Osteoblast (primary cell): ENCODE measurements around the gene NDUFA9. TPM values are rescaled to one million over a fixed set of nuclear protein-coding genes. Genes with fewer than 3 reads are reported as not detected.

Experiments
- DNase-seq: peaks from one replicate; pipeline ENCODE4 v3.0.0; 2011; ENCODE audit warnings: low spot score, mixed read lengths; ENCODE audit not compliant: insufficient read length; ENCODE audit errors: missing footprints
- H2AFZ ChIP-seq: 2 replicates; pipeline ENCODE4 v1.6.0; 2011; ENCODE audit warnings: mild to moderate bottlenecking, low read length
- H3K27ac ChIP-seq: 2 replicates; pipeline ENCODE4 v1.5.1; 2011; ENCODE audit warnings: mild to moderate bottlenecking, low read depth, low read length, moderate library complexity
- H3K27me3 ChIP-seq: 2 replicates; pipeline ENCODE4 v1.6.0; 2012; ENCODE audit warnings: mild to moderate bottlenecking, control low read depth, inconsistent platforms, low read length, moderate library complexity; ENCODE audit not compliant: insufficient read depth
- H3K36me3 ChIP-seq: 2 replicates; pipeline ENCODE4 v1.5.1; 2011; ENCODE audit warnings: mild to moderate bottlenecking, low read length, control low read depth, moderate library complexity; ENCODE audit not compliant: insufficient read depth
- H3K4me1 ChIP-seq: 2 replicates; pipeline ENCODE4 v1.5.1; 2011; ENCODE audit warnings: mild to moderate bottlenecking, low read length, control low read depth, moderate library complexity; ENCODE audit not compliant: insufficient read depth
- H3K4me2 ChIP-seq: 2 replicates; pipeline ENCODE4 v1.6.0; 2011; ENCODE audit warnings: mild to moderate bottlenecking, low read length; ENCODE audit not compliant: insufficient read depth
- H3K4me3 ChIP-seq: fragments of 200-600 bp; sonication (generic); 3 replicates; pipeline ENCODE4 v1.5.1; 2012; ENCODE audit warnings: mild to moderate bottlenecking, low read length, inconsistent platforms; ENCODE audit not compliant: insufficient read depth
- H3K79me2 ChIP-seq: 2 replicates; pipeline ENCODE4 v1.6.0; 2012; ENCODE audit warnings: mild to moderate bottlenecking, low read length, control low read depth, inconsistent platforms; ENCODE audit not compliant: insufficient read depth
- H3K9me3 ChIP-seq: 2 replicates; pipeline ENCODE4 v1.5.1; 2011; ENCODE audit warnings: low read depth, low read length, control low read depth
- H4K20me1 ChIP-seq: 2 replicates; pipeline ENCODE4 v1.6.0; 2012; ENCODE audit warnings: mild to moderate bottlenecking, low read length, control low read depth; ENCODE audit not compliant: insufficient read depth
- total RNA-seq: library from RNA; depleted of rRNA; stranded (reverse); fragments of >200 nt; gene quantifications from 2 replicates; pipeline ENCODE4 v1.2.3, GENCODE V29; 2012
- TF ChIP-seq, protein P1 (sequence below): IDR thresholded peaks from 2 replicates; pipeline ENCODE4 v1.5.1; 2011; ENCODE audit warnings: mild to moderate bottlenecking, low read depth, low read length, moderate library complexity; ENCODE audit errors: extremely low read depth

The NDUFA9 gene
- total RNA-seq, 1 donor: 29.0 TPM

GRCh38 chr12:4643747-4644146 is 5.2 kb upstream of the NDUFA9 start:
- Histone ChIP-seq H2AFZ (no peak overlapping the region), H4K20me1 (no peaks in the 10 kb centered on the region), H3K27ac (no peak overlapping the region), H3K4me3 (no peak overlapping the region), H3K4me2 (no peak overlapping the region), H3K4me1 (peaks cover 6% of the 10 kb centered on the region), H3K79me2 (peaks cover 2% of the 10 kb centered on the region), H3K9me3 (no peaks in the 10 kb centered on the region), H3K27me3 (no peaks in the 10 kb centered on the region), H3K36me3 (no peaks in the 10 kb centered on the region)
- DNase-seq: no peak
- TF ChIP-seq, protein P1, sequence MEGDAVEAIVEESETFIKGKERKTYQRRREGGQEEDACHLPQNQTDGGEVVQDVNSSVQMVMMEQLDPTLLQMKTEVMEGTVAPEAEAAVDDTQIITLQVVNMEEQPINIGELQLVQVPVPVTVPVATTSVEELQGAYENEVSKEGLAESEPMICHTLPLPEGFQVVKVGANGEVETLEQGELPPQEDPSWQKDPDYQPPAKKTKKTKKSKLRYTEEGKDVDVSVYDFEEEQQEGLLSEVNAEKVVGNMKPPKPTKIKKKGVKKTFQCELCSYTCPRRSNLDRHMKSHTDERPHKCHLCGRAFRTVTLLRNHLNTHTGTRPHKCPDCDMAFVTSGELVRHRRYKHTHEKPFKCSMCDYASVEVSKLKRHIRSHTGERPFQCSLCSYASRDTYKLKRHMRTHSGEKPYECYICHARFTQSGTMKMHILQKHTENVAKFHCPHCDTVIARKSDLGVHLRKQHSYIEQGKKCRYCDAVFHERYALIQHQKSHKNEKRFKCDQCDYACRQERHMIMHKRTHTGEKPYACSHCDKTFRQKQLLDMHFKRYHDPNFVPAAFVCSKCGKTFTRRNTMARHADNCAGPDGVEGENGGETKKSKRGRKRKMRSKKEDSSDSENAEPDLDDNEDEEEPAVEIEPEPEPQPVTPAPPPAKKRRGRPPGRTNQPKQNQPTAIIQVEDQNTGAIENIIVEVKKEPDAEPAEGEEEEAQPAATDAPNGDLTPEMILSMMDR: no peak

DNA sequence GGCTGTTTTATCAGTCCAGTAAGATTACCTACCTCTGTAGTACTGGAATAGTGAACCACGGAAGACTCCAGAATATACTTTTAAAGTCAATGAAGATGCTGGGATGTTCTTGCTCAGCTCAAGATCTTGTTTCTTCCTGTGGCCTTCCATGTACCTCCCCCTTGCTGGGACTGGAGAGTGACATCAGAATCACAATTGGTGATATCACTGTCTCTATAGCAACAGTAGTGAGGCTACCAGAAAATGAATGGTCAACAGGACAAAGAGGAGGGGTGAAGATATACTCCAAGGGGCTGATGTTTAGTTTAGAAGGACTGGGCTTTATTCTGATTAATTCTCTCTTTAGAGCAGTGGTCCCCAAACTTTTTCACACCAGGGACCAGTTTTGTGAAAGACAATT is 3.9 kb upstream of the NDUFA9 start:
- H2AFZ ChIP-seq: no peak overlapping the region
- H3K27ac ChIP-seq: no peak overlapping the region
- H3K4me2 ChIP-seq: no peak overlapping the region
- no peaks in the 10 kb centered on the region for H3K9me3 ChIP-seq
- peaks cover 9% of the 10 kb centered on the region for H3K4me1 ChIP-seq
- H3K79me2 ChIP-seq: peaks cover 13% of the 10 kb centered on the region
- H3K36me3 ChIP-seq: no peaks in the 10 kb centered on the region
- H3K27me3 ChIP-seq: no peaks in the 10 kb centered on the region
- H4K20me1 ChIP-seq: no peaks in the 10 kb centered on the region
- DNase-seq: no peak
- TF ChIP-seq, protein P1: no peak
- no peak overlapping the region for H3K4me3 ChIP-seq

DNA sequence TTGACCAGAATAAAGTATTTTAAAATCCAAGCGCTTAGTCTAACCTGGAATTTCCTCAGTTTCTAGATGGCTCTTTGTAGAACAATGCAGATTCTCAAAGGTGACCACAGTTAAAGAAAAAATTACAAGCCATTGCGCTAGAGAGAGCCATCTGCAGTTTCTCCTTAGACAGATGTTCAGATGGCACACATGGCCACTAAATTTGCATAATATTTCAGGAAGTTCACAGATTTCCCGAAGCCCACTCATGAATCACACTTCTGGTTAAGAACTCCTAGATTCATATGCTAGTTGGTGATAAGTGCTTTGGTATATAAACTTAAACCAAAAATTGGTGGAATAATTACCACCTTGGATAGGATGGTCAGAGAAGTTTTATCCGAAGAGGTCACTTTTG is 812 bp upstream of the NDUFA9 start:
- no peaks in the 10 kb centered on the region for H3K9me3 ChIP-seq
- no peak for DNase-seq
- H3K4me2 ChIP-seq: peak overlapping the region; percentile 99
- no peaks in the 10 kb centered on the region for H3K27me3 ChIP-seq
- H3K4me1 ChIP-seq: peaks cover 11% of the 10 kb centered on the region
- H3K4me3 ChIP-seq: peak overlapping the region; percentile 96
- H4K20me1 ChIP-seq: no peaks in the 10 kb centered on the region
- peak overlapping the region; percentile 96 for H2AFZ ChIP-seq
- peak overlapping the region; percentile 88 for H3K27ac ChIP-seq
- H3K79me2 ChIP-seq: peaks cover 41% of the 10 kb centered on the region
- H3K36me3 ChIP-seq: no peaks in the 10 kb centered on the region
- TF ChIP-seq, protein P1: no peak

DNA sequence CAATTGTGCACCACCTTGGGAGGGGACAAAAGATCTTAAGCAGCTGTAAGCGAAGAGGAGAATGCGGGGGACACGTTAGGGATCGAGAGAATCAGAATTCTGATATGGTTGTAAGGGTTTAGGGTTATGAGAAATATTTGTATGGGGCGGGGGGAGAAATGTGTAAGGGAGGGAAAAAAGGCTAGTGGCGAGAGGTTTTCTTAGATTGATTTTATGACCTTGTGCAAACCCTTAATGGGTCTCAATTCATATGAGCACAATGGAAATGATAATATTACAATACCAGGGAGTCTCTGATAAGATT is 396 bp downstream of the NDUFA9 start:
- no peak for DNase-seq
- H3K79me2 ChIP-seq: peaks cover 53% of the 10 kb centered on the region
- peak overlapping the region; percentile 96 for H2AFZ ChIP-seq
- no peaks in the 10 kb centered on the region for H3K27me3 ChIP-seq
- peak overlapping the region; percentile 88 for H3K27ac ChIP-seq
- H3K36me3 ChIP-seq: peaks cover 4% of the 10 kb centered on the region
- peaks cover 11% of the 10 kb centered on the region for H3K4me1 ChIP-seq
- no peaks in the 10 kb centered on the region for H3K9me3 ChIP-seq
- TF ChIP-seq, protein P1: no peak
- peak overlapping the region; percentile 96 for H3K4me3 ChIP-seq
- H4K20me1 ChIP-seq: peaks cover 4% of the 10 kb centered on the region
- peak overlapping the region; percentile 99 for H3K4me2 ChIP-seq
